NCI-H345 (cell line): ENCODE measurements around the gene HPSE2.

ENCODE experiments used
- DNase-seq: peaks from one replicate; lab custom pipeline; 2025; lab: John Stamatoyannopoulos, UW

The HPSE2 gene

DNA sequence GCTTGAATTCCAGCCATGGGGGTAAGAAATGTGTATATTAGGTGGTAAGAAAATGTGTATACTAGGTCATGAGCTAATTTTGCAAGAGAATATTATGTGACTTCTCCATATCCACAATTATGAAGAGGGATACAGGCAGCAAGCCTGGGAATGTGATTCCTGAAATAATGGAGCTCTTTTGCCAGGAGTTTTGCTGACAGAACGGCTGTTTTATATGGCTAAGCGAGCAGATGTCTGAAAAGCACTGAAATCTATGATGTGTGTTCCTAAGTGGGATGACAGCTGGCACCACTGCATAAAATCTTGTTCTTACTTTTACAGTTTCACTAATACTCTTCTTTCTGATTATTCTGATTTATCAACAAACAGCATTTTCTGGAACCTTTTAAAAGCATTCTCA lies 402.9 kb downstream of the HPSE2 start:
- DNase-seq = no peak

- no peak for DNase-seq
These were observed 403.5 kb downstream of the HPSE2 start for GRCh38 chr10:98832196-98832595.

DNA sequence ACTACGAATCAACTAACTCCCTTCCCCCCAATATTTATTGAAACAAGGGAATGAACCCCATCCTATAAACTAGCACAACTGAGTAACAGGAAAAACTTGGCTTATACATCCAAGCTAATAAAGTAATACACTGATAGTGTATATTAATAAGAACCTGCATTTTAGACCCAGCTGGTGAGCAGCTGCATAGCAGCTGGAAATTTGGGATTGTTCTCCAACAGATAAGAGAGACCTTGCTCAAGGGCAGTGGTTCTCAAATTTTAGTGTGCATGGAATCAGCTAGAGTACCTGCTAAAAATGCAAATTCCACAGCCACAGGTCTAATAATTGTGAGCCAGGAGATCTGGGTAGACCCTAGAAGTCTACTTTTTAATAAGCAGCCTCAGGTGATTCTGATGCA lies 404.3 kb downstream of the HPSE2 start:
- no peak for DNase-seq

DNA sequence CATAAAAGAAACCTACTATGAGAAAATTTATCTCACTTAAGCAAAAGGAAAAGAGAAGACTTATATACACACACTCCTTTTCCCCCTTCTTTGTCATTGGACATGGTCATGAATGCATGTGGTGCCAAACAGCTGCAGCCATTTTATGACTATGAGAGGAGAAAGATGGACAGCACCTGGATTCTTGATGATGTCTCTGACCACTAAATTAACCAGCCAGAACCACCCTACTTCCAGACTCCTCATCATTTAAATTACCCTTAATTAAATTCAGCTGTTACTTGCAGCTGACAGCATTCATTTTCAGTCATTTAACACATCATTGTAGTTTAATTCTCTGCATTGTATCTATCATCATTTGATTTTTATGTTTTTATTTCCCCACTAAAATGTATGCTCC lies 409.9 kb downstream of the HPSE2 start:
- no peak for DNase-seq

DNA sequence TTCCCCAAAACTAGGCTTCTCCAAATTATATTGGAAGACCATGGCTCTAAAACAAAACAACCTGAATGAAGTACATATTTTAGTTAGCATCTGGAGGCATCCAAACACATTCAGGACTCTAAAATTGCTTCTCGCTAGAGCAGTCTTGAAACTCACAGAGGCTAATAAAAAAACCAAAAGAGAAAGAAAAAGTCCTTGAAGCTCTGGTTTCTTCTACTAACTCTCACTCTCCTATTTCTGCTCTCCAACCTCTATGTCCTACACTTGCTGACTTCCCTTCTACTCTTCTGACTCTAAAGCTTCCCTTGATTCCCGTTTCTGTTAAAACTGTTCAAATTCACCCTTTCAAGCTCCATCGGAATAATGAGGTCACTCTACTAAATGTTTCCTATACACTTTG lies 418.3 kb downstream of the HPSE2 start:
- DNase-seq = no peak

GRCh38 chr10:98815039-98815885 lies 420.4 kb downstream of the HPSE2 start:
- no peak for DNase-seq

DNA sequence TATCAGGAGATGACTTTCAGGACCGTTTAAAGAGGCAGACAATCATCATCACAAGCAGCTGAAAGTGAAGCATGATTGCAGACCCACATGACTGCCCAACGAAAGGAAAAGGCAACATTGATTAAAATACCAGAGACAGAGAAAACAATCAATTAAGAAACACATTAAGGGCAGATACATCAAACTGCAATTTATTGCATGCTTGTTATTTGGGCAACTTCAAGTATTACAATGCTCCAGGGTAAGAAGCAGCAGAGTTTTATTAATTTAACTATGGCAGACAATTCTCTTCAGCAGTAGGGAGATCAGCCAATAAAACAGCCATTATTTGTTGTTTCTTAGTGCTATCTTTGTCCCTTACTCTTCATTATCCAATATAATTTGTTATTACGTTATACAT lies 421.2 kb downstream of the HPSE2 start:
- no peak for DNase-seq

DNA sequence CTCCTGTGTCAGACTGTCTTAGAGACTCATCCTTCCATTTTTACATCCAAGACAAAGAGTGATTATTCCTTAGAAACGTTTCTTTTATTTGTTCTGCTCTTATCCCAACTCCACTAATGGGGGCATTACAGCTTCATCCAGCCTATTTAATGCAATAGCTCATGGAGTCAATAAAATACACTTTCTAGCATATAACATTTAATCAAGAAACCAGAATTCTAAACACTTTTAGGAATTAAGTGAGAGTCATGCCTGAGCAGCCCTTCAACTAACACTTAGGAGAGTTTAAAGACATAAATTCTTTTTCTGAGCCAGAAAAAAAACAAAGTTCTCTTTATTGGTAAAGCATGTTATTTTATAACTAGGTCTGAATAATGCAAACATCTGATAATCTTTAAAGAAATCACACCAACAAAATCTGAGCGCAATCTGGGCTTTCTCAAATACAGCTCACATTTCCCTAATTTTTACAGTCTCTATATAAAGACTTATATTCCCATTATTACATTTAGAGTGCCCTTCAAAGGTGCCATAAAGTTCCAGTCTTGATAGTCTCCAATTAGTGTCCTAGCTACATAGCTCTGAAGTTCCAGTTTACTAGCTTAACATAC lies 427.3 kb downstream of the HPSE2 start:
- no peak for DNase-seq

DNA sequence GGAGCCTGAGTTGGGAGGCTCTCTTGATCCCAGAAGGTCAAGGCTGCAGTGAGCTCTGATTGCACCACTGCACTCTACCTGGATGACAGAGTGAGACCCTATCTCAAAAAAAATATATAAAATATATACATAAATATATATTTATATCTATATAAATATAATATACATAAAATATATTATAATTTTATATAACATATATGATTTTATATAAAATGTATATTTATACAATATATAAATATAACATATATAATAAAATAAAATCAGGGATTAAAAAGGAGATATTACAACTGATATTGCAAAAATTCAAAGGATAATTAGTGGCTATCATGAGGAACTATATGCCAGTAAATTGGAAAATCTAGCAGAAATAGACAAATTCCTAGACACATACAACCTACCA lies 435.4 kb downstream of the HPSE2 start:
- DNase-seq = no peak

GRCh38 chr10:98795467-98795866 lies 440.2 kb downstream of the HPSE2 start:
- no peak for DNase-seq

DNA sequence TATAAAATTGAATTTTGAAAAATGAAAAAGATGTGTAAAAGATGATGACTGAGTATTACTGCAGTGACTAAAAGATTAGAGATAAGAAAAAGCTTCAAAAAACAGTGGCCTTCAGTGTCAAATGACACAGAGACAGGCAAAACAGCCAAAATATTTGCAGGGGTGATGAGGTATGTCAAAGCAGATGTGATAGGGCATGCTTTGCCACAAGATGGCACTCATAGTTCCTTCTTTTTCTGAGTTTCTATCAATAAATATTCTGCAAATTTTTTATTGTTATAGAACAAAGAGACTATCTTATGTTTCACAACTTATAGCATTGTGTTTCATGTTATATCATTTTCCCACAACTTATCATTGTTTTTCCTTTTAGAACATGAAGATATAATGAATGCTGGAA lies 444.8 kb downstream of the HPSE2 start:
- peak; percentile 14 for DNase-seq

- no peak for DNase-seq
These were observed 457.3 kb downstream of the HPSE2 start for GRCh38 chr10:98778277-98778759.

DNA sequence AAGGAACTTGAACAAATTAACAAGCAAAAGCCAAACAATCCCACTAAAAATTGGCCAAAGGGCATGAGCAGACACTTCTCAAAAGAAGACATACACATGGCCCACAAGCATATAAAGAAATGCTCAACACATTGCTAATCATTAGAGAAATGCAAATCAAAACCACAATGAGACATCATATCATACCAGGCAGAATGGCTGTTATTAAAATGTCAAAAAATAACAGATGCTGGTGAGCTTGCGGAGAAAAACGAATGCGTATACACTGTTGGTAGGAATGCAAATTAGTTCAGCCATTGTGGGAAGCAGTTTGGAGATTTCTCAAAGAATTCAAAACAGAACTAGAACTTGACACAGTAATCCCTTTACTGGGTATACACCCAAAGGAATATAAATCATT lies 477.2 kb downstream of the HPSE2 start:
- DNase-seq = no peak

GRCh38 chr10:98748298-98748697 lies 487.4 kb downstream of the HPSE2 start:
- DNase-seq = no peak

GRCh38 chr10:98745645-98746044 lies 490.0 kb downstream of the HPSE2 start:
- DNase-seq = no peak

GRCh38 chr10:98720551-98720950 lies 515.1 kb downstream of the HPSE2 start:
- no peak for DNase-seq

GRCh38 chr10:98713586-98713985 lies 522.1 kb downstream of the HPSE2 start:
- DNase-seq = no peak

DNA sequence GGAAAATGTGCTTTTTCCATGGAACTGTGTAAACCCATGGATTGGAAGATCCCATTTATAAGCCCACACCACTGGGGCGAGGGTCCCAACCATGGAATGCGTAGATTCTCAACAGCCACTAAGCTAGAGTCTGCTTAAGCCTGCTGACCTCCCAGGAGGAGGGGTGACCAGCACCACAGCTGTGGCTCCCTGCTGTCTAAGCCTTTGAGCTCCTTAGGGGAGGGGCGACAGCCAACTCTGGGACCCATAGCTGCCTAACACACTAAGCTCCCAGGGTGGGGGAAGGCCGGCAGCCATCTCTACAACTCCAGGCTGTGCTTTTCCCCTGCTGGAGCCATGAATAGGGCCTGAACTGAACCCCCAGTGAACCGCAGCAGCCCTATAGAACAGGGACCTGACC lies 539.1 kb downstream of the HPSE2 start:
- DNase-seq = no peak

DNA sequence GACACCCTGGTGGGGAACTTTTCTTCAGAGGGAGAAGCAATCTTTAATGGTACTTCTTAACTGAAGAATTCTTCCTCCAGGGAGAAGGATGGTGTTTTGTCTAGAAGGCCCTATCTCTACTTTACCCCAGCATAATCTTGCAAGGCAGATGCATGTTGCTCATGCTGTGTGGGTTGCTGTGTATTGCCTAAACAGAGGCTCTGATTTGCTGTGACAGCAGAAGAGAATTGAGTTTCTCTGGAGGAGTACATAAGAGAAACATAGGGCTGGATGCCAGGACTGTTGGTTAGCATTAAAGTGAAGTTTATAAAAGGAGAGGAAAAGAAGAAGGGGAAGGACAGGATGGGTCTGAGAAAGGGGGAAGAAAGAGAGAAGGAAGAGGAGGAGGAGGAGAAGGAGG lies 540.8 kb downstream of the HPSE2 start:
- no peak for DNase-seq

GRCh38 chr10:98694014-98694413 lies 541.6 kb downstream of the HPSE2 start:
- no peak for DNase-seq

DNA sequence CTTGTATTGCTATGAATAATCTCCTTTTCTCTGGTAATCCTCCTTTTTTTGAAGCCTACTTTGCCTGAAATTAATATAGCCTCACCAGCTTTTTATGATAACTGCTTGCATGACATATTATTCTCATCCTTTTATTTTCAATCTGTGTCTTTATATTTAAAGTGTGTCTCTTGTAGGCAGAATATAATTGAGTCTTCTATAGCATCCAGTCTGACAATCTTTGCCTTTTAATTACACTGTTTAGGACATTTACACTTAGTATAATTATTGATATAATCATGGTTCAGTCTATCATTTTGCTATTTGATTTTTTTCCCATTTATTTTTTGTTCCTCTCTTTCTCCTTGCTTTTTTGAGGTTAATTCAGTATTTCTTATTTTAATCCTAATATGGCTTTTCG lies 548.0 kb downstream of the HPSE2 start:
- no peak for DNase-seq

DNA sequence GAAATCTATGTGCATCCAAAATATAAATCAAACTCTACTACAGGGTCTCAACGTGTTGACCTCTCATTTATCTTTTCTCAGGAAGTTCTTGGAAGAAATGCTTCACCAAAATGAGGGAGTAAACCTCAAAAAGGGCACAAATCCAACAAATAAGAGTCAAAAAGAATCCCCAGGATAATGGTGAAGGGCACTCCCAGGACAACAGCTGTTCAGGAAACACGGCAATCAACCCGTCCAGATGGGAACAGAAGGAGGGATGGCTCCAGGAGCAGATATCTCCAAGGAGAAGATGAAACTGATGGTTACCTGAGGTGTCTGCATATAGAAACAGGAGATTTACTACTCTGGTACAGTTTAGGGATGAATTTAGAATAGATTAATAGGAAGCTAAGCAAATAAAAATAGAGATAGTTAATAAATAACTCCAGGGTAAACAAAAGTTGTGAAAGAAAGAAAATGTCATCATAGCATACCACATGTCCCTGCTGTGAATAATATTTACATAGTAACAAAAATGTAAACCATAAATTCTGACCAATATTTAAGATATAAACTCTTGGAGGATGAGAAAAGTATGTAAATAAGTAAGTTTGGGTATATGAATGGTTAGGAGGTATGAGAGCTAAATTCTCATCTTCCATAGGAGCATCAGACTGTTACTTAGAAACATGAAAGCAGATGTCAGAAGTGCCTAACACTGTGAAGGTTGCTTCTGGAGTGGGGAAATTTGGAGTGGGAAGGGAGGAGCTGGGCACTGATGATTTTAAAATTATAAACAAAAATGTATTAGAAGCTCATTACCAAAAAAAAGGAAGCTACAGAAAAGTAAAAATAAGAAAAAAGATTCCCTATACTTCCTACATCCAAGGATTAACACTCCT lies 551.4 kb downstream of the HPSE2 start:
- no peak for DNase-seq

- DNase-seq = no peak
These were observed 558.8 kb downstream of the HPSE2 start for GRCh38 chr10:98676895-98677294.
